HL-60 (cell line): ENCODE data around the gene CLDN7.

Experiments used
- CTCF ChIP-seq: IDR thresholded peaks from one replicate; pipeline ENCODE4 v1.5.1; 2011; ENCODE audit warnings: low read length, control low read depth, inconsistent platforms; ENCODE audit not compliant: insufficient read depth
- REST ChIP-seq: IDR thresholded peaks from 2 replicates; pipeline ENCODE4 v1.6.1; 2012; ENCODE audit warnings: low read depth; ENCODE audit not compliant: insufficient replicate concordance
- SPI1 ChIP-seq: IDR thresholded peaks from 2 replicates; pipeline ENCODE4 v1.6.1; 2012; ENCODE audit warnings: low read depth, mild to moderate bottlenecking, borderline replicate concordance

- TF ChIP-seq CTCF: no peak
- no peak for TF ChIP-seq REST
- no peak for TF ChIP-seq SPI1
These were observed 2.1 kb downstream of the CLDN7 start for GRCh38 chr17:7260151-7260550.
